HCT116 (cell line): ENCODE results near the gene DDI2. TPM values are rescaled to one million over a fixed set of nuclear protein-coding genes. Genes with fewer than 3 reads are reported as not detected.

ENCODE experiments used
- ATAC-seq: fragments of 200-7000 bp; cut with Tn5 transposase; 2 replicates; pipeline ENCODE4 v1.9.1; 2020; ENCODE audit warnings: mild to moderate bottlenecking, moderate library complexity
- BruUV-seq: library from RNA; stranded (reverse); fragments of 400-500 nt; replicated peaks from 2 replicates; lab custom pipeline; 2021; lab: Mats Ljungman, UMichigan
- CTCF ChIA-PET: fragments of 300-600 bp; sonication (Branson Sonifier 250); formaldehyde crosslinking; loops from one replicate; lab custom pipeline; 2021; ENCODE audit warnings: antibody characterized with exemption; lab: Charles Lee
- POLR2A ChIA-PET: fragments of 300-600, 350-600 bp; sonication (Branson Sonifier 250); formaldehyde crosslinking; loops from one replicate; lab custom pipeline; 2021; ENCODE audit warnings: antibody characterized with exemption; lab: Charles Lee
- RAD21 ChIA-PET, 2 experiments: fragments of 300-600 bp; sonication (Branson Sonifier 250); formaldehyde crosslinking; loops; one replicate each; lab custom pipeline; 2023; ENCODE audit warnings: low total read pairs in 2 of 2; ENCODE audit not compliant: uncharacterized antibody in 2 of 2, unreplicated experiment in 2 of 2, low non-redundant PET in 1 of 2; lab: Charles Lee
- DNase-seq: peaks from one replicate; pipeline ENCODE4 v3.0.0-alpha.2; 2010; ENCODE audit warnings: low read depth, low spot score
- H2AFZ ChIP-seq: fragments of 200-600 bp; shearing (Covaris generic), sonication (generic); 2 replicates; pipeline ENCODE4 v1.6.1; 2017; ENCODE audit warnings: low read depth, mixed run types, mixed read lengths, antibody characterized with exemption, low read length; ENCODE audit not compliant: poor library complexity, severe bottlenecking
- H3K27ac ChIP-seq: 2 replicates; pipeline ENCODE4 v1.5.1; 2012; ENCODE audit warnings: low read depth, low read length
- H3K27me3 ChIP-seq: fragments of 200-600 bp; sonication (generic); 2 replicates; pipeline ENCODE4 v1.6.1; 2016; ENCODE audit warnings: mixed run types, low read length, mixed read lengths; ENCODE audit not compliant: insufficient read depth
- H3K36me3 ChIP-seq, 2 experiments: fragments of 200-500 bp in 1 of 2; fragments of 200-600 bp in 1 of 2; sonication (Bioruptor generic) in 1 of 2; sonication (generic) in 1 of 2; 2 replicates each; pipeline versions ENCODE4 v1.5.1 to v1.6.1; 2014 to 2016; ENCODE audit warnings: low read length in 2 of 2, inconsistent platforms in 1 of 2, mixed read lengths in 1 of 2, mixed run types in 1 of 2; ENCODE audit not compliant: insufficient read depth in 2 of 2, control insufficient read depth in 1 of 2
- H3K4me1 ChIP-seq, 2 experiments: fragments of 200-600 bp in 1 of 2; sonication (generic) in 1 of 2; 2 replicates each; pipeline versions ENCODE4 v1.5.1 to v1.6.1; 2012 to 2017; ENCODE audit warnings: low read length in 2 of 2, inconsistent platforms in 1 of 2, mild to moderate bottlenecking in 1 of 2, mixed read lengths in 1 of 2, mixed run types in 1 of 2, moderate library complexity in 1 of 2; ENCODE audit not compliant: insufficient read depth in 2 of 2, control insufficient read depth in 1 of 2
- H3K4me2 ChIP-seq: fragments of 200-600 bp; sonication (generic); 2 replicates; pipeline ENCODE4 v1.6.1; 2017; ENCODE audit warnings: mixed run types, low read length, mixed read lengths
- H3K4me3 ChIP-seq, 2 experiments: fragments of 200-600 bp in 1 of 2; sonication (generic) in 1 of 2; replicated peaks in 1 of 2; 2 replicates each; pipeline ENCODE4 v1.5.1; 2011 to 2016; ENCODE audit warnings: low read length in 2 of 2, control low read depth in 1 of 2, low read depth in 1 of 2, mild to moderate bottlenecking in 1 of 2, mixed read lengths in 1 of 2, mixed run types in 1 of 2
- H3K79me2 ChIP-seq: fragments of 200-600 bp; sonication (generic); 2 replicates; pipeline ENCODE4 v1.6.1; 2017; ENCODE audit warnings: mild to moderate bottlenecking, mixed run types, low read length, moderate library complexity, mixed read lengths; ENCODE audit not compliant: insufficient read depth
- H3K9ac ChIP-seq: fragments of 200-600 bp; sonication (generic); 2 replicates; pipeline ENCODE4 v1.6.1; 2016; ENCODE audit warnings: low read length, mixed read lengths
- H3K9me2 ChIP-seq: fragments of 200-600 bp; sonication (generic), shearing (Covaris generic); 2 replicates; pipeline ENCODE4 v1.6.1; 2017; ENCODE audit warnings: mixed run types, mild to moderate bottlenecking, moderate library complexity; ENCODE audit not compliant: insufficient read depth
- H3K9me3 ChIP-seq, 2 experiments: fragments of 200-500 bp in 1 of 2; fragments of 200-600 bp in 1 of 2; sonication (Bioruptor generic) in 1 of 2; sonication (generic) in 1 of 2; 2 replicates each; pipeline ENCODE4 v1.6.1; 2014 to 2017; ENCODE audit warnings: low read length in 2 of 2, mixed read lengths in 2 of 2, inconsistent platforms in 1 of 2, low read depth in 1 of 2, mild to moderate bottlenecking in 1 of 2, mixed run types in 1 of 2, moderate library complexity in 1 of 2; ENCODE audit not compliant: control insufficient read depth in 1 of 2, insufficient read depth in 1 of 2
- H4K20me1 ChIP-seq: fragments of 200-600 bp; sonication (generic), shearing (Covaris generic); 2 replicates; pipeline ENCODE4 v1.6.1; 2017; ENCODE audit warnings: mixed run types, mild to moderate bottlenecking, moderate library complexity; ENCODE audit not compliant: insufficient read depth
- CBX3 ChIP-seq: IDR thresholded peaks from 2 replicates; pipeline ENCODE4 v1.6.1; 2012; ENCODE audit warnings: low read depth
- ELF1 ChIP-seq: IDR thresholded peaks from 2 replicates; pipeline ENCODE4 v1.6.1; 2012; ENCODE audit warnings: low read depth, borderline replicate concordance
- FOSL1 ChIP-seq: IDR thresholded peaks from 2 replicates; pipeline ENCODE4 v1.6.1; 2012; ENCODE audit warnings: low read depth
- JUND ChIP-seq: IDR thresholded peaks from 2 replicates; pipeline ENCODE4 v1.6.1; 2012
- RAD21 ChIP-seq: IDR thresholded peaks from 2 replicates; pipeline ENCODE4 v1.6.1; 2012; ENCODE audit warnings: low read depth, mild to moderate bottlenecking
- REST ChIP-seq: IDR thresholded peaks from 2 replicates; pipeline ENCODE4 v1.6.1; 2012; ENCODE audit warnings: low read depth
- SIN3A ChIP-seq: IDR thresholded peaks from 2 replicates; pipeline ENCODE4 v1.6.1; 2012; ENCODE audit warnings: low read depth
- SRF ChIP-seq: IDR thresholded peaks from 2 replicates; pipeline ENCODE4 v1.6.1; 2012; ENCODE audit warnings: low read depth
- ZNF274 ChIP-seq: fragments of 200-500 bp; sonication (Bioruptor generic); IDR thresholded peaks from 2 replicates; pipeline ENCODE4 v1.6.1; 2014; ENCODE audit warnings: mild to moderate bottlenecking, low read depth, low read length, inconsistent platforms
- intact Hi-C: fragments of 100-400 bp; cut with micrococcal nuclease; formaldehyde crosslinking; loops from 2 replicates; pipeline ENCODE4 v1.10.0; 2022
- total RNA-seq: library from RNA; stranded (reverse); gene quantifications from one replicate; pipeline ENCODE4 v1.2.1, GENCODE V29; 2021; ENCODE audit not compliant: unreplicated experiment

The DDI2 gene
- total RNA-seq, 1 experiment from 2014 or later = 26.3 TPM

- DNase-seq (no peak), ATAC-seq (no peak)
- Histone ChIP-seq H2AFZ (no peak overlapping the region), H3K4me2 (no peak overlapping the region), H3K27ac (no peak overlapping the region), H3K27me3 (no peaks in the 10 kb centered on the region), H3K36me3 (peaks cover 12 to 29% of the 10 kb centered on the region in 2 experiments; a peak in 3 of 4 replicates), H3K79me2 (peaks cover 99% of the 10 kb centered on the region), H3K9me2 (no peaks in the 10 kb centered on the region), H3K4me1 (peaks cover 2 to 14% of the 10 kb centered on the region in 2 experiments; a peak in 2 of 4 replicates), H3K9me3 (no peaks in the 10 kb centered on the region), H4K20me1 (peaks cover 8% of the 10 kb centered on the region; the same call in 1 of the 2 replicates), H3K4me3 (no peak overlapping the region), H3K9ac (no peak overlapping the region)
- ChIA-PET CTCF (no interaction called here), POLR2A (no interaction called here), RAD21 (no interaction called here)
- BruUV-seq = no TSS peak
- TF ChIP-seq ELF1 (no peak), RAD21 (no peak), CBX3 (no peak), SIN3A (no peak)
- intact Hi-C loops = no loop called here
Measured at GRCh38 chr1:15624133-15624714, 7.0 kb downstream of the DDI2 start.

GRCh38 chr1:15625056-15625917, 8.0 kb downstream of the DDI2 start:
- no peak for TF ChIP-seq CBX3
- no peak for TF ChIP-seq ELF1
- TF ChIP-seq FOSL1 = no peak
- TF ChIP-seq REST = no peak
- TF ChIP-seq JUND = no peak
- TF ChIP-seq SRF = no peak
- TF ChIP-seq ZNF274 = no peak
- TF ChIP-seq, all 23 proteins: peak for 0
- no peak overlapping the region for H2AFZ ChIP-seq
- ChIA-PET RAD21 (no interaction called here), POLR2A (no interaction called here), CTCF (no interaction called here)
- H3K27me3 ChIP-seq = no peaks in the 10 kb centered on the region
- H3K4me2 ChIP-seq = no peak overlapping the region
- ATAC-seq (no peak), DNase-seq (no peak)
- intact Hi-C loops = no loop called here
- H3K9me3 ChIP-seq = no peaks in the 10 kb centered on the region
- no peaks in the 10 kb centered on the region for H3K9me2 ChIP-seq
- H4K20me1 ChIP-seq = peaks cover 4% of the 10 kb centered on the region; the same call in 1 of the 2 replicates
- no peak overlapping the region for H3K9ac ChIP-seq
- H3K27ac ChIP-seq = no peak overlapping the region
- H3K4me1 ChIP-seq = peaks cover 0 to 6% of the 10 kb centered on the region in 2 experiments; a peak in 2 of 4 replicates
- H3K36me3 ChIP-seq = peaks cover 12 to 25% of the 10 kb centered on the region in 2 experiments; a peak in 3 of 4 replicates
- no TSS peak for BruUV-seq
- no peak overlapping the region for H3K4me3 ChIP-seq
- H3K79me2 ChIP-seq = peaks cover 92% of the 10 kb centered on the region
